CD14-positive monocyte (primary cell): Measurements from ENCODE around the gene EMID1. TPM values are rescaled to one million over a fixed set of nuclear protein-coding genes. Genes with fewer than 3 reads are reported as not detected.

Experiments
- DNase-seq, 3 donors: peaks; one replicate each; pipeline ENCODE4 v3.0.0-alpha.2; 2011 to 2022
- H2AFZ ChIP-seq: 2 replicates; pipeline ENCODE4 v1.6.0; 2012; ENCODE audit warnings: mild to moderate bottlenecking, low read depth, low read length, inconsistent platforms; ENCODE audit not compliant: insufficient read depth, poor library complexity, severe bottlenecking
- H3K27ac ChIP-seq, 2 donors: 1 replicate in 1 of 2; 2 replicates in 1 of 2; pipeline ENCODE4 v1.5.1; 2012 to 2013; ENCODE audit warnings: low read length in 2 of 2, control low read depth in 1 of 2, inconsistent platforms in 1 of 2, low read depth in 1 of 2, mild to moderate bottlenecking in 1 of 2
- H3K27me3 ChIP-seq, 2 donors: one replicate each; pipeline versions ENCODE4 v1.6.0 to v1.6.1; 2011 to 2013; ENCODE audit warnings: low read length in 2 of 2; ENCODE audit not compliant: control insufficient read depth in 2 of 2, insufficient read depth in 2 of 2
- H3K36me3 ChIP-seq, 2 donors: replicated peaks in 1 of 2; 1 replicate in 1 of 2; 2 replicates in 1 of 2; pipeline versions ENCODE4 v1.5.1 to v1.6.1; 2012 to 2013; ENCODE audit warnings: low read length in 2 of 2, control low read depth in 1 of 2, inconsistent platforms in 1 of 2, mild to moderate bottlenecking in 1 of 2; ENCODE audit not compliant: insufficient read depth in 2 of 2, control insufficient read depth in 1 of 2
- H3K4me1 ChIP-seq, 2 donors: 1 replicate in 1 of 2; 2 replicates in 1 of 2; pipeline versions ENCODE4 v1.5.1 to v1.6.1; 2012 to 2013; ENCODE audit warnings: low read length in 2 of 2, control low read depth in 1 of 2, inconsistent platforms in 1 of 2, mild to moderate bottlenecking in 1 of 2, moderate library complexity in 1 of 2; ENCODE audit not compliant: insufficient read depth in 2 of 2, control insufficient read depth in 1 of 2
- H3K4me2 ChIP-seq: replicated peaks from 2 replicates; pipeline ENCODE3; 2012; ENCODE audit warnings: low read length, moderate library complexity, mild to moderate bottlenecking; ENCODE audit not compliant: poor library complexity, severe bottlenecking; ENCODE audit errors: extremely low read depth
- H3K4me3 ChIP-seq, 3 experiments: fragments of 200-600 bp in 1 of 3; sonication (generic) in 1 of 3; replicated peaks in 1 of 3; 1 replicate in 2 of 3; 2 replicates in 1 of 3; pipeline ENCODE4 v1.5.1; 2011 to 2013; ENCODE audit warnings: low read length in 3 of 3, mild to moderate bottlenecking in 3 of 3, control low read depth in 2 of 3, low read depth in 2 of 3, inconsistent platforms in 1 of 3, moderate library complexity in 1 of 3
- H3K79me2 ChIP-seq: 2 replicates; pipeline ENCODE4 v1.6.0; 2012; ENCODE audit warnings: mild to moderate bottlenecking, control low read depth, inconsistent platforms, low read length, moderate library complexity; ENCODE audit not compliant: insufficient read depth
- H3K9ac ChIP-seq: 2 replicates; pipeline ENCODE4 v1.6.0; 2017; ENCODE audit warnings: low read length, mild to moderate bottlenecking; ENCODE audit not compliant: insufficient read depth, poor library complexity, severe bottlenecking
- H3K9me3 ChIP-seq, 2 donors: replicated peaks in 1 of 2; 1 replicate in 1 of 2; 2 replicates in 1 of 2; pipeline versions ENCODE4 v1.5.1 to v1.6.1; 2012 to 2013; ENCODE audit warnings: low read length in 2 of 2, control low read depth in 1 of 2; ENCODE audit not compliant: control insufficient read depth in 1 of 2, insufficient read depth in 1 of 2
- H4K20me1 ChIP-seq: 2 replicates; pipeline ENCODE4 v1.6.0; 2012; ENCODE audit warnings: mild to moderate bottlenecking, low read length, control low read depth, moderate library complexity; ENCODE audit not compliant: insufficient read depth
- H3K27ac Mint-ChIP-seq, 7 donors: one replicate each; pipeline ENCODE4 v1.8.0; 2020; ENCODE audit warnings: mild to moderate bottlenecking in 7 of 7, mixed read lengths in 7 of 7, moderate library complexity in 6 of 7, inconsistent platforms in 2 of 7
- H3K27me3 Mint-ChIP-seq, 3 donors: one replicate each; pipeline ENCODE4 v1.8.0; 2021 to 2022; ENCODE audit warnings: low read depth in 3 of 3, mild to moderate bottlenecking in 3 of 3, mixed read lengths in 3 of 3, moderate library complexity in 3 of 3, inconsistent platforms in 1 of 3
- H3K36me3 Mint-ChIP-seq, 2 donors: one replicate each; pipeline ENCODE4 v1.8.0; 2020; ENCODE audit warnings: mixed read lengths in 2 of 2, inconsistent platforms in 1 of 2, mild to moderate bottlenecking in 1 of 2
- H3K4me1 Mint-ChIP-seq: one replicate; pipeline ENCODE4 v1.8.0; 2020; ENCODE audit warnings: mild to moderate bottlenecking, mixed read lengths
- H3K4me3 Mint-ChIP-seq, 2 donors: one replicate each; pipeline ENCODE4 v1.8.0; 2020; ENCODE audit warnings: mild to moderate bottlenecking in 2 of 2, mixed read lengths in 2 of 2, moderate library complexity in 1 of 2
- H3K9me3 Mint-ChIP-seq, 7 donors: one replicate each; pipeline ENCODE4 v1.8.0; 2020 to 2022; ENCODE audit warnings: mixed read lengths in 7 of 7, mild to moderate bottlenecking in 6 of 7, moderate library complexity in 6 of 7, inconsistent platforms in 2 of 7
- CTCF ChIP-seq: fragments of 200-600 bp; IDR thresholded peaks from one replicate; pipeline ENCODE4 v1.8.0; 2022; ENCODE audit warnings: antibody characterized with exemption, mild to moderate bottlenecking
- WGBS: methylation state at CpG from one replicate; pipeline ENCODE4 v1.1.5; 2013; ENCODE audit warnings: missing lambda C conversion rate; ENCODE audit not compliant: insufficient coverage; 5-methylcytosine and 5-hydroxymethylcytosine counted together
- intact Hi-C, 2 donors: fragments of 100-400 bp; cut with micrococcal nuclease; formaldehyde crosslinking; loops; one replicate each; pipeline versions ENCODE4 v1.15.0 to v1.15.1; 2023
- polyA plus RNA-seq, 3 donors: library from polyadenylated mRNA; depleted of rRNA in 1 of 3; unstranded in 2 of 3; stranded (reverse) in 1 of 3; fragments of 300-500 nt in 2 of 3; fragments of >200 nt in 1 of 3; fragmentation: Illumina TruSeq in 2 of 3; gene quantifications; 1 replicate in 2 of 3; 2 replicates in 1 of 3; pipeline ENCODE4 v1.2.3, GENCODE V29; 2012 to 2021

The EMID1 gene
- polyA plus RNA-seq, 3 donors = not detected

GRCh38 chr22:29197096-29197495 is 8.6 kb upstream of the EMID1 start:
- Histone ChIP-seq H3K36me3 (no peaks in the 10 kb centered on the region), H3K27ac (no peak overlapping the region), H3K4me3 (no peak overlapping the region), H3K4me1 (peaks cover 0 to 3% of the 10 kb centered on the region in 2 donors), H3K27me3 (no peaks in the 10 kb centered on the region), H3K9me3 (no peaks in the 10 kb centered on the region), H3K4me2 (no peak overlapping the region), H2AFZ (no peak overlapping the region), H3K9ac (no peak overlapping the region), H3K79me2 (no peaks in the 10 kb centered on the region), H4K20me1 (no peaks in the 10 kb centered on the region)
- WGBS = no CpG with 5 or more reads among the region's 3 CpGs
- peaks cover 2% of the 10 kb centered on the region for H3K4me1 Mint-ChIP-seq
- H3K27me3 Mint-ChIP-seq = peaks cover 1 to 11% (median 2%) of the 10 kb centered on the region in 3 donors
- TF ChIP-seq CTCF = no peak
- no peak overlapping the region for H3K4me3 Mint-ChIP-seq
- DNase-seq = no peak
- no peaks in the 10 kb centered on the region for H3K36me3 Mint-ChIP-seq
- intact Hi-C loops = no loop called here
- no peak overlapping the region for H3K27ac Mint-ChIP-seq
- H3K9me3 Mint-ChIP-seq = peaks cover 0 to 5% (median 3%) of the 10 kb centered on the region in 7 donors

GRCh38 chr22:29198240-29198639 is 7.5 kb upstream of the EMID1 start:
- no peak for DNase-seq
- Histone ChIP-seq H3K9me3 (no peaks in the 10 kb centered on the region), H3K27ac (no peak overlapping the region), H3K27me3 (no peaks in the 10 kb centered on the region), H3K4me1 (peaks cover 8 to 14% of the 10 kb centered on the region in 2 donors), H2AFZ (no peak overlapping the region), H3K4me2 (no peak overlapping the region), H3K79me2 (no peaks in the 10 kb centered on the region), H4K20me1 (no peaks in the 10 kb centered on the region), H3K36me3 (no peaks in the 10 kb centered on the region), H3K4me3 (no peak overlapping the region), H3K9ac (no peak overlapping the region)
- no peak for TF ChIP-seq CTCF
- no peak overlapping the region for H3K4me3 Mint-ChIP-seq
- H3K9me3 Mint-ChIP-seq = peaks cover 0 to 5% (median 3%) of the 10 kb centered on the region in 7 donors
- peaks cover 1 to 13% (median 2%) of the 10 kb centered on the region in 3 donors for H3K27me3 Mint-ChIP-seq
- no peaks in the 10 kb centered on the region for H3K36me3 Mint-ChIP-seq
- 100% methylated on average over 1 of the region's 5 CpGs for WGBS
- intact Hi-C loops = no loop called here
- H3K27ac Mint-ChIP-seq = no peak overlapping the region
- H3K4me1 Mint-ChIP-seq = peaks cover 13% of the 10 kb centered on the region
